GM23338 (cell line): ENCODE data around the gene CAMKV. TPM values are rescaled to one million over a fixed set of nuclear protein-coding genes. Genes with fewer than 3 reads are reported as not detected.
"Not testable (repeated sequence)": the region's sequence is repeated elsewhere in the genome, so short reads cannot be mapped to it uniquely, and the experiment has no call there.

ENCODE experiments used
- ATAC-seq: fragments of 200-7000 bp; cut with Tn5 transposase; 3 replicates; pipeline ENCODE4 v1.9.1; 2020
- DNase-seq: peaks from one replicate; pipeline ENCODE4 v3.0.0-alpha.2; 2015; ENCODE audit warnings: low spot score
- H2AFZ ChIP-seq: fragments of 200-600 bp; sonication (generic); 2 replicates; pipeline ENCODE4 v1.8.0; 2016; ENCODE audit warnings: antibody characterized with exemption, mild to moderate bottlenecking, moderate library complexity
- H3F3A ChIP-seq: fragments of 200-600 bp; sonication (generic); replicated peaks from 2 replicates; pipeline ENCODE4 v1.8.0; 2017; ENCODE audit warnings: antibody characterized with exemption, mixed run types, low read depth
- H3K27ac ChIP-seq: fragments of 200-600 bp; sonication (generic); 2 replicates; pipeline ENCODE4 v1.6.1; 2016; ENCODE audit warnings: low read depth
- H3K27me3 ChIP-seq: fragments of 200-600 bp; sonication (generic); 2 replicates; pipeline ENCODE4 v1.8.0; 2016; ENCODE audit warnings: mild to moderate bottlenecking, mixed run types, moderate library complexity; ENCODE audit not compliant: insufficient read depth
- H3K36me3 ChIP-seq: fragments of 200-600 bp; sonication (generic); 2 replicates; pipeline ENCODE4 v1.8.0; 2016; ENCODE audit warnings: mild to moderate bottlenecking; ENCODE audit not compliant: insufficient read depth
- H3K4me1 ChIP-seq: fragments of 200-600 bp; sonication (generic); 2 replicates; pipeline ENCODE4 v1.8.0; 2016; ENCODE audit warnings: mild to moderate bottlenecking, moderate library complexity; ENCODE audit not compliant: insufficient read depth
- H3K4me2 ChIP-seq: fragments of 200-600 bp; sonication (generic); 2 replicates; pipeline ENCODE4 v1.7.1; 2017; ENCODE audit warnings: mixed run types
- H3K4me3 ChIP-seq: fragments of 200-600 bp; sonication (generic); 2 replicates; pipeline ENCODE4 v1.6.1; 2016; ENCODE audit warnings: mixed run types
- H3K79me2 ChIP-seq: fragments of 200-600 bp; sonication (generic); replicated peaks from 2 replicates; pipeline ENCODE4 v1.8.0; 2017; ENCODE audit warnings: mild to moderate bottlenecking; ENCODE audit not compliant: insufficient read depth
- H3K9me2 ChIP-seq: fragments of 200-600 bp; sonication (generic); 2 replicates; pipeline ENCODE4 v1.8.0; 2017; ENCODE audit not compliant: insufficient read depth
- H4K20me1 ChIP-seq: fragments of 200-600 bp; sonication (generic); replicated peaks from 2 replicates; pipeline ENCODE4 v1.8.0; 2017; ENCODE audit warnings: mild to moderate bottlenecking; ENCODE audit not compliant: insufficient read depth
- H3K27ac Mint-ChIP-seq: 2 replicates; pipeline ENCODE4 v1.8.0; 2020; ENCODE audit warnings: inconsistent platforms, mild to moderate bottlenecking, moderate library complexity, mixed read lengths
- H3K27me3 Mint-ChIP-seq: 3 replicates; pipeline ENCODE4 v1.8.0; 2022; ENCODE audit warnings: low read depth, mild to moderate bottlenecking, moderate library complexity, mixed read lengths, inconsistent platforms; ENCODE audit not compliant: insufficient read depth, poor library complexity
- H3K36me3 Mint-ChIP-seq: 3 replicates; pipeline ENCODE4 v1.8.0; 2021; ENCODE audit warnings: low read depth, mild to moderate bottlenecking, inconsistent platforms, moderate library complexity, mixed read lengths
- H3K4me1 Mint-ChIP-seq: 3 replicates; pipeline ENCODE4 v1.8.0; 2020; ENCODE audit warnings: mild to moderate bottlenecking, inconsistent platforms, mixed read lengths
- H3K4me3 Mint-ChIP-seq: 3 replicates; pipeline ENCODE4 v1.8.0; 2021; ENCODE audit warnings: moderate library complexity, mild to moderate bottlenecking, inconsistent platforms, mixed read lengths
- H3K9me3 Mint-ChIP-seq: 3 replicates; pipeline ENCODE4 v1.8.0; 2020; ENCODE audit warnings: moderate library complexity, mild to moderate bottlenecking, inconsistent platforms, mixed read lengths
- ETS1 ChIP-seq: IDR thresholded peaks from 2 replicates; pipeline ENCODE4 v1.6.1; 2016; ENCODE audit warnings: antibody characterized with exemption
- EZH2phosphoT487 ChIP-seq: fragments of 200-600 bp; sonication (generic); IDR thresholded peaks from one replicate; pipeline ENCODE4 v1.8.1; 2018; ENCODE audit warnings: antibody characterized with exemption; ENCODE audit not compliant: unreplicated experiment
- ZNF462 ChIP-seq: fragments of 250-450 bp; sonication (Bioruptor Pico); IDR thresholded peaks from 2 replicates; pipeline ENCODE4 v1.5.0; 2020; ENCODE audit warnings: mild to moderate bottlenecking, moderate library complexity
- polyA plus RNA-seq: library from polyadenylated mRNA; unstranded; fragments of >200 nt; fragmentation: Nextera tagmentation; extraction: Ambion mirVana; gene quantifications from 2 replicates; pipeline ENCODE4 v1.2.1, GENCODE V29; 2016
- total RNA-seq: library from RNA; depleted of rRNA; stranded (reverse); fragments of >200 nt; shearing (Covaris generic); gene quantifications from 2 replicates; pipeline ENCODE4 v1.2.3, GENCODE V29; 2014

The CAMKV gene
- total and polyA plus RNA-seq, 2 experiments from 2014 or later, result 38.3 to 80.1 TPM

DNA sequence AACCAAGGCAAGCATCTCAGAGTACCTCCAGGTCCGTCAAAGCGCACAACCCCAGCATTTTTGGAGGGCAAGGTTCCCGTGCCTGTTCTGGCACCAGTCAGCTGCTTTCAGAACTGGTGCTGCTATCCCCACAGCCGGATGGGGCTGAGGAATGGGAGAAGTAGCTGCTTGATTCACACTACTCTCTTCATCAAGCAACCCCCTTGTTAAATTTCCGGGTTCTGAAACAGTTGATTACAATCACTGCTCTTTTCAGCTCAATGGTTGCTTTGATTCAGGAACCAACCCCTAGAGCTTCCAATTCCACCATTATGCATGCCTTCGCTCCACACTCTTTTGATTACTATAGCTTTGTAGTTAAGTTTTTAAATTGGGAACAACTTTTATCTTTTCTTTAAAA lies 43.7 kb downstream of the CAMKV start (continued):
- TF ChIP-seq ZNF462 (CRISPR knock-in tag), result no peak
- no peak for TF ChIP-seq EZH2phosphoT487
- no peak for TF ChIP-seq ETS1

GRCh38 chr3:49823131-49823530 lies 46.6 kb downstream of the CAMKV start:
- not testable (repeated sequence) for H3K27me3 ChIP-seq, H3K27ac Mint-ChIP-seq, H3K79me2 ChIP-seq, H3K4me3 Mint-ChIP-seq, DNase-seq, H3K27ac ChIP-seq, H3K4me2 ChIP-seq, H2AFZ ChIP-seq, H3K9me2 ChIP-seq, H3K4me3 ChIP-seq, ATAC-seq, H4K20me1 ChIP-seq, H3F3A ChIP-seq, H3K36me3 Mint-ChIP-seq, H3K9me3 Mint-ChIP-seq, H3K36me3 ChIP-seq, H3K4me1 ChIP-seq, H3K4me1 Mint-ChIP-seq, H3K27me3 Mint-ChIP-seq
